ENCODE measurements around the gene DLX2.
"Not testable (repeated sequence)": the region's sequence is repeated elsewhere in the genome, so short reads cannot be mapped to it uniquely, and the experiment has no call there.

Gene DLX2

GRCh38 chr2:172120118-172120517 lies 17.4 kb upstream of the DLX2 start:
- Histone ChIP-seq H3K4me1 (ENCODE audit: control insufficient read depth, insufficient read depth, low read length) (peaks cover 16% of the 10 kb centered on the region), H3K27me3 (replicated peaks; ENCODE audit: control insufficient read depth, insufficient read depth, low read length) (no peaks in the 10 kb centered on the region), H3K9ac (ENCODE audit: low read length) (no peak overlapping the region), H3K9me3 (ENCODE audit: control insufficient read depth, low read length) (no peaks in the 10 kb centered on the region), H3K4me3 (ENCODE audit: low read length) (no peak overlapping the region), H3K36me3 (ENCODE audit: control insufficient read depth, insufficient read depth, low read length, severe bottlenecking) (no peaks in the 10 kb centered on the region)
- no peak for DNase-seq (ENCODE audit: low read depth)

- Histone ChIP-seq H3K27me3 (replicated peaks; ENCODE audit: control insufficient read depth, insufficient read depth, low read length) (no peaks in the 10 kb centered on the region), H3K9ac (ENCODE audit: low read length) (no peak overlapping the region), H3K4me3 (ENCODE audit: low read length) (no peak overlapping the region), H3K9me3 (ENCODE audit: control insufficient read depth, low read length) (no peaks in the 10 kb centered on the region), H3K4me1 (ENCODE audit: control insufficient read depth, insufficient read depth, low read length) (peaks cover 16% of the 10 kb centered on the region), H3K36me3 (ENCODE audit: control insufficient read depth, insufficient read depth, low read length, severe bottlenecking) (no peaks in the 10 kb centered on the region)
- peak; percentile 85 for DNase-seq (ENCODE audit: low read depth)
These were observed 16.4 kb upstream of the DLX2 start for GRCh38 chr2:172119089-172119488.

GRCh38 chr2:172116107-172116506 lies 13.4 kb upstream of the DLX2 start:
- H3K36me3 ChIP-seq (ENCODE audit: control insufficient read depth, insufficient read depth, low read length, severe bottlenecking), result no peaks in the 10 kb centered on the region
- peaks cover 19% of the 10 kb centered on the region for H3K4me1 ChIP-seq (ENCODE audit: control insufficient read depth, insufficient read depth, low read length)
- H3K9me3 ChIP-seq (ENCODE audit: control insufficient read depth, low read length), result no peaks in the 10 kb centered on the region
- no peak for DNase-seq (ENCODE audit: low read depth)
- H3K4me3 ChIP-seq (ENCODE audit: low read length), result no peak overlapping the region
- H3K27me3 ChIP-seq (replicated peaks; ENCODE audit: control insufficient read depth, insufficient read depth, low read length), result no peaks in the 10 kb centered on the region
- H3K9ac ChIP-seq (ENCODE audit: low read length), result no peak overlapping the region

- Histone ChIP-seq H3K27me3 (replicated peaks; ENCODE audit: control insufficient read depth, insufficient read depth, low read length) (no peaks in the 10 kb centered on the region), H3K9me3 (ENCODE audit: control insufficient read depth, low read length) (no peaks in the 10 kb centered on the region), H3K36me3 (ENCODE audit: control insufficient read depth, insufficient read depth, low read length, severe bottlenecking) (no peaks in the 10 kb centered on the region), H3K4me1 (ENCODE audit: control insufficient read depth, insufficient read depth, low read length) (peaks cover 13% of the 10 kb centered on the region), H3K4me3 (ENCODE audit: low read length) (no peak overlapping the region), H3K9ac (ENCODE audit: low read length) (no peak overlapping the region)
- DNase-seq (ENCODE audit: low read depth), result no peak
These were observed 11.9 kb upstream of the DLX2 start for GRCh38 chr2:172114579-172114978.

GRCh38 chr2:172114176-172114575 lies 11.5 kb upstream of the DLX2 start:
- H3K9ac ChIP-seq (ENCODE audit: low read length); DNase-seq (ENCODE audit: low read depth); H3K9me3 ChIP-seq (ENCODE audit: control insufficient read depth, low read length); H3K36me3 ChIP-seq (ENCODE audit: control insufficient read depth, insufficient read depth, low read length, severe bottlenecking); H3K4me3 ChIP-seq (ENCODE audit: low read length); H3K27me3 ChIP-seq (replicated peaks; ENCODE audit: control insufficient read depth, insufficient read depth, low read length): not testable (repeated sequence)
- peaks cover 10% of the 10 kb centered on the region for H3K4me1 ChIP-seq (ENCODE audit: control insufficient read depth, insufficient read depth, low read length)

GRCh38 chr2:172113617-172114016 lies 10.9 kb upstream of the DLX2 start:
- H3K4me3 ChIP-seq (ENCODE audit: low read length), result no peak overlapping the region
- DNase-seq (ENCODE audit: low read depth), result peak; percentile 63
- H3K9me3 ChIP-seq (ENCODE audit: control insufficient read depth, low read length), result no peaks in the 10 kb centered on the region
- H3K4me1 ChIP-seq (ENCODE audit: control insufficient read depth, insufficient read depth, low read length), result peaks cover 5% of the 10 kb centered on the region
- no peaks in the 10 kb centered on the region for H3K36me3 ChIP-seq (ENCODE audit: control insufficient read depth, insufficient read depth, low read length, severe bottlenecking)
- peaks cover 2% of the 10 kb centered on the region for H3K27me3 ChIP-seq (replicated peaks; ENCODE audit: control insufficient read depth, insufficient read depth, low read length)
- no peak overlapping the region for H3K9ac ChIP-seq (ENCODE audit: low read length)

GRCh38 chr2:172109988-172110811 lies 7.5 kb upstream of the DLX2 start:
- Histone ChIP-seq H3K4me3 (ENCODE audit: low read length) (no peak overlapping the region), H3K9ac (ENCODE audit: low read length) (no peak overlapping the region), H3K9me3 (ENCODE audit: control insufficient read depth, low read length) (no peaks in the 10 kb centered on the region), H3K36me3 (ENCODE audit: control insufficient read depth, insufficient read depth, low read length, severe bottlenecking) (no peaks in the 10 kb centered on the region), H3K27me3 (replicated peaks; ENCODE audit: control insufficient read depth, insufficient read depth, low read length) (peaks cover 35% of the 10 kb centered on the region), H3K4me1 (ENCODE audit: control insufficient read depth, insufficient read depth, low read length) (peaks cover 19% of the 10 kb centered on the region)
- DNase-seq (ENCODE audit: low read depth), result no peak

- DNase-seq (ENCODE audit: low read depth), result no peak
- Histone ChIP-seq H3K9me3 (ENCODE audit: control insufficient read depth, low read length) (no peaks in the 10 kb centered on the region), H3K27me3 (replicated peaks; ENCODE audit: control insufficient read depth, insufficient read depth, low read length) (peaks cover 40% of the 10 kb centered on the region), H3K9ac (ENCODE audit: low read length) (no peak overlapping the region), H3K4me3 (ENCODE audit: low read length) (no peak overlapping the region), H3K36me3 (ENCODE audit: control insufficient read depth, insufficient read depth, low read length, severe bottlenecking) (no peaks in the 10 kb centered on the region), H3K4me1 (ENCODE audit: control insufficient read depth, insufficient read depth, low read length) (peaks cover 19% of the 10 kb centered on the region)
These were observed 6.7 kb upstream of the DLX2 start for GRCh38 chr2:172109256-172109987.

- H3K4me3 ChIP-seq (ENCODE audit: low read length), result no peak overlapping the region
- peaks cover 40% of the 10 kb centered on the region for H3K27me3 ChIP-seq (replicated peaks; ENCODE audit: control insufficient read depth, insufficient read depth, low read length)
- DNase-seq (ENCODE audit: low read depth), result no peak
- no peaks in the 10 kb centered on the region for H3K9me3 ChIP-seq (ENCODE audit: control insufficient read depth, low read length)
- H3K36me3 ChIP-seq (ENCODE audit: control insufficient read depth, insufficient read depth, low read length, severe bottlenecking), result no peaks in the 10 kb centered on the region
- H3K4me1 ChIP-seq (ENCODE audit: control insufficient read depth, insufficient read depth, low read length), result peaks cover 19% of the 10 kb centered on the region
- H3K9ac ChIP-seq (ENCODE audit: low read length), result no peak overlapping the region
These were observed 5.9 kb upstream of the DLX2 start for GRCh38 chr2:172108587-172108930.

- H3K9ac ChIP-seq (ENCODE audit: low read length), result no peak overlapping the region
- peaks cover 21% of the 10 kb centered on the region for H3K4me1 ChIP-seq (ENCODE audit: control insufficient read depth, insufficient read depth, low read length)
- no peak overlapping the region for H3K4me3 ChIP-seq (ENCODE audit: low read length)
- peaks cover 40% of the 10 kb centered on the region for H3K27me3 ChIP-seq (replicated peaks; ENCODE audit: control insufficient read depth, insufficient read depth, low read length)
- H3K36me3 ChIP-seq (ENCODE audit: control insufficient read depth, insufficient read depth, low read length, severe bottlenecking), result no peaks in the 10 kb centered on the region
- DNase-seq (ENCODE audit: low read depth), result no peak
- no peaks in the 10 kb centered on the region for H3K9me3 ChIP-seq (ENCODE audit: control insufficient read depth, low read length)
These were observed 5.2 kb upstream of the DLX2 start for GRCh38 chr2:172107690-172108586.

Measured in adipocyte (in vitro differentiated cells).